ENCODE measurements around the gene MYOD1.

DNA sequence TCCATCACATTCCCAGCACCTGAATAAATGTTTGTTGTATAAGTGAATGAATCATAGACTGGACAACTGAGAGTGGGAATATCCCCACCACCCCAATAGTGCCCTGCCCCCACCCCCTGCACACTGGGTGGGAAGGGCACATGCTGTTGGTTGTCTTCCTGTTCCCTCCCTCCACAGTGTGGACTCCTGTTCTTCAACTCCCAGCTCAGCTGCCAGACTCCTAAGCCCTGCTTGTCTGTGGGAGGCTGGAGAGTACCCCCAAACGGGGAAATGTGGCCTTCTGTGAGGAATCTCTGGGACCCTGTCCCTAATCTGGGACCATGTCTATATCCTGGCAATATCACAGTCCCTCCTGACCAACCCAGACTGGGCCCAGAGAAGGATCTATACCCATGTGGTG lies 5.5 kb upstream of the MYOD1 start:
- no peak for TF ChIP-seq CTCF (conservative IDR thresholded peaks at IDR 0.05; ENCODE audit: low read depth, low read length)
- TF ChIP-seq EZH2phosphoT487 (IDR thresholded peaks at IDR 0.05; ENCODE audit: borderline replicate concordance, low read length), result no peak
- TF ChIP-seq EZH2 (IDR thresholded peaks at IDR 0.05; ENCODE audit: low read length, unreplicated experiment), result no peak

Measured in PC-3 (cell line).